Ascending aorta (tissue), 2 donors: ENCODE results near the gene TRABD2B. TPM values are rescaled to one million over a fixed set of nuclear protein-coding genes. Genes with fewer than 3 reads are reported as not detected.

Source experiments
- DNase-seq, 2 donors: peaks; one replicate each; pipeline ENCODE4 v3.0.0-alpha.2; 2019; ENCODE audit warnings: low spot score in 2 of 2
- H3K27ac ChIP-seq, 2 donors: fragments of 200-600 bp; sonication (generic); one replicate each; pipeline ENCODE4 v1.5.1; 2016 to 2017; ENCODE audit warnings: mild to moderate bottlenecking in 1 of 2
- H3K27me3 ChIP-seq: fragments of 200-600 bp; sonication (generic); one replicate; pipeline ENCODE4 v1.5.1; 2017
- H3K36me3 ChIP-seq, 2 donors: fragments of 200-600 bp; sonication (generic); one replicate each; pipeline ENCODE4 v1.5.1; 2016
- H3K4me1 ChIP-seq, 2 donors: fragments of 200-600 bp; sonication (generic); one replicate each; pipeline ENCODE4 v1.5.1; 2016 to 2017; ENCODE audit warnings: mild to moderate bottlenecking in 1 of 2
- H3K4me3 ChIP-seq, 2 donors: fragments of 200-600 bp; sonication (generic); one replicate each; pipeline ENCODE4 v1.5.1; 2016 to 2017; ENCODE audit warnings: mild to moderate bottlenecking in 1 of 2
- H3K9me3 ChIP-seq, 2 donors: fragments of 200-600 bp; sonication (generic); one replicate each; pipeline ENCODE4 v1.5.1; 2016
- intact Hi-C: fragments of 100-400 bp; cut with DNase I; formaldehyde crosslinking; loops from one replicate; pipeline ENCODE4 v1.15.1; 2023
- total RNA-seq: library from RNA; depleted of rRNA; stranded (reverse); fragments of >200 nt; gene quantifications from one replicate; pipeline ENCODE4 v1.1.0, GENCODE V29; 2016
- TF ChIP-seq, protein P1 (sequence below), 3 experiments: fragments of 200-600 bp in 2 of 3; fragments of 450-650 bp in 1 of 3; sonication (generic) in 2 of 3; IDR thresholded peaks; one replicate each; pipeline ENCODE4 v1.5.1; 2016 to 2019; ENCODE audit warnings: antibody characterized with exemption in 3 of 3, mild to moderate bottlenecking in 1 of 3, moderate library complexity in 1 of 3

TRABD2B gene
- total RNA-seq, 1 donor from 2014 or later: 7.9 TPM

DNA sequence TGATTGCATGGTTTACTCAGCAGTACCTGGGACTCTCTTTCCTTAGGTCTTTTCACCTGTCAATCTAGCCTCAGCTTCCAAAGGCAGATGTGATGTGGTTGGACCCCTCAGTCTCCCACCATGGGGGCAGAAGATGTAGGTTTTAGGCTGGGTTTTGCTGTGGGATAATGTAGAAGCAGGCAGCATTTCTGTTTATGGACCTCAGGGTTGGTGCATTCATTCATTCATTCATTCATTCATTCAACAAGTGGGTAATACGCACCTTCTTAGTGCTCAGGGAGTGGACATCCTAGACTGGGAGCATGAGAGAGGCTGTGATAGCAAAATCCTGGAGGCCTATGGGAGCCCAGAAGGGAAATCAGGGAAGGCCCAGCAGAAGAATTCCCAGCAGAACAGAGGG lies 209.6 kb downstream of the TRABD2B start:
- Histone ChIP-seq H3K4me3 (no peak overlapping the region), H3K9me3 (no peaks in the 10 kb centered on the region), H3K4me1 (peaks cover 2 to 31% of the 10 kb centered on the region in 2 donors), H3K27ac (no peak overlapping the region), H3K27me3 (no peaks in the 10 kb centered on the region), H3K36me3 (no peaks in the 10 kb centered on the region)
- intact Hi-C loops: loop anchor here (5.0 kb wide), 2 partner anchors 140 to 210 kb away; partner anchors contain the start of gene TRABD2B
- TF ChIP-seq, protein P1, sequence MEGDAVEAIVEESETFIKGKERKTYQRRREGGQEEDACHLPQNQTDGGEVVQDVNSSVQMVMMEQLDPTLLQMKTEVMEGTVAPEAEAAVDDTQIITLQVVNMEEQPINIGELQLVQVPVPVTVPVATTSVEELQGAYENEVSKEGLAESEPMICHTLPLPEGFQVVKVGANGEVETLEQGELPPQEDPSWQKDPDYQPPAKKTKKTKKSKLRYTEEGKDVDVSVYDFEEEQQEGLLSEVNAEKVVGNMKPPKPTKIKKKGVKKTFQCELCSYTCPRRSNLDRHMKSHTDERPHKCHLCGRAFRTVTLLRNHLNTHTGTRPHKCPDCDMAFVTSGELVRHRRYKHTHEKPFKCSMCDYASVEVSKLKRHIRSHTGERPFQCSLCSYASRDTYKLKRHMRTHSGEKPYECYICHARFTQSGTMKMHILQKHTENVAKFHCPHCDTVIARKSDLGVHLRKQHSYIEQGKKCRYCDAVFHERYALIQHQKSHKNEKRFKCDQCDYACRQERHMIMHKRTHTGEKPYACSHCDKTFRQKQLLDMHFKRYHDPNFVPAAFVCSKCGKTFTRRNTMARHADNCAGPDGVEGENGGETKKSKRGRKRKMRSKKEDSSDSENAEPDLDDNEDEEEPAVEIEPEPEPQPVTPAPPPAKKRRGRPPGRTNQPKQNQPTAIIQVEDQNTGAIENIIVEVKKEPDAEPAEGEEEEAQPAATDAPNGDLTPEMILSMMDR (IDR thresholded peaks at IDR 0.05): no peak
- DNase-seq: no peak

DNA sequence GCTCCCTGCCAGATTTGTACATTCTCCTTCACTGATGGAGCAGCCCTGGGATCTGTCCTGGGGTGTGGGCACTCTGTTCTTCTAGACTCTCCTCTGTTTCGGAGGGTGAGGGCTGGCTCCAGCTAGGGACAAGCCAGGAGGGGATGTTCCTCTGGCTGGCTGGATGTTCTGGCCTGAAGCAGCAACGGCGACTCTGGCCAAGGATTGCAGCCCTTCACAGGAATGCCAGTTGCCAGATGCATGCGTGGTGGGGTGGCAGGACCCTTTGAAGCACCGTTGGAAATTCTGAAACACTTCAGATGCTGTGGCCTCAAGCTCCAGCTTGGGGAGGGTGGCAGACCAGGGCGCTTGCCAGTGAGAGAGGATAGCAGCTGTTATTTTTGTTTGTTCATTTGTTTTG lies 210.9 kb downstream of the TRABD2B start:
- H3K4me3 ChIP-seq: no peak overlapping the region
- no peak for DNase-seq
- peak overlapping the region; percentile 44 to 46 for H3K27ac ChIP-seq
- H3K36me3 ChIP-seq: no peaks in the 10 kb centered on the region
- no peaks in the 10 kb centered on the region for H3K9me3 ChIP-seq
- intact Hi-C loops: loop anchor here (5.0 kb wide), 2 partner anchors 141 to 211 kb away; partner anchors contain the start of gene TRABD2B
- TF ChIP-seq, protein P1 (IDR thresholded peaks at IDR 0.05): no peak
- peaks cover 7 to 31% of the 10 kb centered on the region in 2 donors for H3K4me1 ChIP-seq
- H3K27me3 ChIP-seq: no peaks in the 10 kb centered on the region

DNA sequence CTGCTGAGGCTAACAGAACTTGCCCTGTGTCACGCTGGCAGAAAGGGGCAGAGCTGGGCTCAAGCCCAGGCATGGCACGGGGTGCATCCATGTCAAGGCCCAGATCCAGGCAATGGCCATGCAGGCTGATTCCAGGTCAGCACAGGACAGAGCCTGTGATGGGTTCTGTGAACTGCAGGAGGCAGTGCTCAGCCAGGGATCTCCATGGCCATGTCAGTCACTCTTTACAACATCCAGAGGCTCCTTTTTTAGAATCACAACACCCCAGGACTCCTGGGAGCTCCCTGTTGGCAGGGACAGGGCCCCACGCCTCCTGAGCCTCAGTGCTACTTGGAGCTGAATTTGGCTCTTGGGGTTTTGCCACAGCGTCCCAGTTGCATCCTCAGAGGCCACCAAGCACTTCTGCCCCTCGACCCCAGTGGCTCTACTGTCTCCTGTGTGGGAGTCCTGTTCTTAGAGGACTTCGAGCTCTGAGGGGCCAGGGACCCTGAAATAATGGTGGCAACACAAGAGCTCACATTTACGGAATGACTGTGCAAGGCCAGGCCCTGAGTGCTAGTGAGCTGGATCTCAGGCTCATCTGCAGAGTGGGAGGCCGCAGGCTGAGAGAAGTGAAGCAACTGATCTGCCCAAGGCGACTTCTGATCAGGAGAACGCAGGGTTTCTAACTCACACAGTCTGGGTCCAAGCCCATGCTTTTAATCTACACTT lies 211.5 kb downstream of the TRABD2B start:
- peaks cover 7 to 34% of the 10 kb centered on the region in 2 donors for H3K4me1 ChIP-seq
- intact Hi-C loops: loop anchor here (5.0 kb wide), 2 partner anchors 142 to 212 kb away; partner anchors contain the start of gene TRABD2B
- H3K9me3 ChIP-seq: no peaks in the 10 kb centered on the region
- TF ChIP-seq, protein P1 (IDR thresholded peaks at IDR 0.05): peak; percentile 46 to 65 (median 63)
- peak in 1 of 2 donors; percentile 74 for DNase-seq
- H3K36me3 ChIP-seq: no peaks in the 10 kb centered on the region
- peak overlapping the region; percentile 44 to 46 for H3K27ac ChIP-seq
- no peaks in the 10 kb centered on the region for H3K27me3 ChIP-seq
- no peak overlapping the region for H3K4me3 ChIP-seq

DNA sequence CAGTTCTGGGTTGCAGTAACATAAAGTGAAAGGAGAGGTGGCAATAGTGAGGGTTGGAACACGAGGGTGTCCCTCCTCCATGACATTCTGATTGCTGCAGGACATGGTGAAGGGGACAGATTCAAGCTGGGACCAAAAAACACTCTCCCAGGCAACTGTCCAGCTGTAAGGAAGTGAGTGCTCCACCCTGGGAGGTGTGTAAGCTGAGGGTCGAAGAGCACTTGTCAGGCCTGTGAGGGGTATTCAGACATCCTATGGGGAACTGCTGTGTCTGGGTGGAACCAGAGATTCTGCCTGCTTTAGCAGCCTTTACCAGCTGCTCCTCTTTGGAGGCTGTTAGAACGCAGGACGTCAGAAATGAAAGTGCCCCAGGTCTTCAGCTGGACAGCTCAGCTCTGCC lies 212.1 kb downstream of the TRABD2B start:
- intact Hi-C loops: loop anchor here (5.0 kb wide), 2 partner anchors 142 to 212 kb away; partner anchors contain the start of gene TRABD2B
- no peak for DNase-seq
- Histone ChIP-seq H3K27me3 (no peaks in the 10 kb centered on the region), H3K36me3 (no peaks in the 10 kb centered on the region), H3K4me1 (peaks cover 7 to 36% of the 10 kb centered on the region in 2 donors), H3K27ac (peak overlapping the region; percentile 44 to 46), H3K4me3 (no peak overlapping the region), H3K9me3 (no peaks in the 10 kb centered on the region)
- TF ChIP-seq, protein P1 (IDR thresholded peaks at IDR 0.05): no peak

DNA sequence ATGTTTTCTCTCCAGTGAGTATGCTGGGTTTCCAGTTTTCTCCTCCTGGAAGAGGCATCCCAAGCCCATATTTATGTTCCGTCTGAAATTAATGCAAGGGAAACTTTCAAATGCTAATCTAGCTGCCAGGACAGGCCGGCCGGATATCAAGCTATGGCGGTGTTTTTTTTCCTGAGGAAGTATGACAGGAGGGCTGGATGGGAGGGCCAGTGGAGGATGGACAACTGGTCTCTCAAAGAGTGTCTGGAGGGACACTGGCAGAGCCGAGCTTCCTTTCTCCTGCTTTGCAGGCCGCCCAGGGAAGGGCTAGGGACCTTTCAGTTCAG lies 212.7 kb downstream of the TRABD2B start:
- Histone ChIP-seq H3K4me1 (peaks cover 7 to 36% of the 10 kb centered on the region in 2 donors), H3K27ac (peak overlapping the region; percentile 44 to 46), H3K4me3 (no peak overlapping the region), H3K36me3 (no peaks in the 10 kb centered on the region), H3K27me3 (no peaks in the 10 kb centered on the region), H3K9me3 (no peaks in the 10 kb centered on the region)
- TF ChIP-seq, protein P1 (IDR thresholded peaks at IDR 0.05): no peak
- intact Hi-C loops: loop anchor here (5.0 kb wide), 1 partner anchor 47 kb away; no protein-coding TSS in a partner anchor
- DNase-seq: no peak
